DND-41 (cell line): ENCODE results near the gene GPATCH2.

Experiments used
- ATAC-seq: fragments of 200-7000 bp; cut with Tn5 transposase; 3 replicates; pipeline ENCODE4 v1.9.1; 2021; ENCODE audit warnings: low read depth; ENCODE audit not compliant: insufficient read depth
- DNase-seq: peaks from one replicate; pipeline ENCODE4 v3.0.0-alpha.2; 2020
- H2AFZ ChIP-seq: 2 replicates; pipeline ENCODE4 v1.6.0; 2012; ENCODE audit warnings: low read depth, low read length
- H3K27ac ChIP-seq: 2 replicates; pipeline ENCODE4 v1.5.1; 2012; ENCODE audit warnings: low read length, inconsistent platforms
- H3K27me3 ChIP-seq: fragments of 200-600 bp; sonication (generic); 2 replicates; pipeline ENCODE4 v1.6.0; 2012; ENCODE audit warnings: low read length, mild to moderate bottlenecking, inconsistent platforms; ENCODE audit not compliant: insufficient read depth, poor library complexity
- H3K36me3 ChIP-seq: 2 replicates; pipeline ENCODE4 v1.5.1; 2012; ENCODE audit warnings: low read length, inconsistent platforms; ENCODE audit not compliant: insufficient read depth
- H3K4me1 ChIP-seq: 2 replicates; pipeline ENCODE4 v1.5.1; 2012; ENCODE audit warnings: mild to moderate bottlenecking, low read length; ENCODE audit not compliant: insufficient read depth
- H3K4me2 ChIP-seq: 2 replicates; pipeline ENCODE4 v1.6.0; 2012; ENCODE audit warnings: mild to moderate bottlenecking, moderate library complexity, low read length, inconsistent platforms; ENCODE audit not compliant: insufficient read depth
- H3K4me3 ChIP-seq, 2 experiments: fragments of 200-600 bp in 1 of 2; shearing (Covaris generic) in 1 of 2; 2 replicates each; pipeline ENCODE4 v1.5.1; 2012 to 2016; ENCODE audit warnings: inconsistent platforms in 2 of 2, low read length in 2 of 2, mild to moderate bottlenecking in 2 of 2, low read depth in 1 of 2, moderate library complexity in 1 of 2
- H3K79me2 ChIP-seq: 2 replicates; pipeline ENCODE4 v1.6.0; 2012; ENCODE audit warnings: low read length, inconsistent platforms; ENCODE audit not compliant: insufficient read depth
- H3K9ac ChIP-seq: 2 replicates; pipeline ENCODE4 v1.6.0; 2012; ENCODE audit warnings: low read depth, mild to moderate bottlenecking, inconsistent platforms, low read length, moderate library complexity
- H3K9me3 ChIP-seq: 2 replicates; pipeline ENCODE4 v1.5.1; 2012; ENCODE audit warnings: low read length, moderate library complexity, mild to moderate bottlenecking, inconsistent platforms; ENCODE audit not compliant: insufficient read depth, severe bottlenecking
- H4K20me1 ChIP-seq: 2 replicates; pipeline ENCODE4 v1.6.0; 2012; ENCODE audit warnings: low read length; ENCODE audit not compliant: insufficient read depth
- EZH2 ChIP-seq: IDR thresholded peaks from 3 replicates; pipeline ENCODE4 v1.6.1; 2012; ENCODE audit warnings: borderline replicate concordance, low read depth, mild to moderate bottlenecking, moderate library complexity, low read length, inconsistent platforms; ENCODE audit not compliant: severe bottlenecking
- TF ChIP-seq, protein P1 (sequence below): IDR thresholded peaks from 2 replicates; pipeline ENCODE4 v1.5.1; 2012; ENCODE audit warnings: borderline replicate concordance, low read length, moderate library complexity, mild to moderate bottlenecking; ENCODE audit not compliant: poor library complexity, severe bottlenecking; ENCODE audit errors: extremely low read depth

The GPATCH2 gene

DNA sequence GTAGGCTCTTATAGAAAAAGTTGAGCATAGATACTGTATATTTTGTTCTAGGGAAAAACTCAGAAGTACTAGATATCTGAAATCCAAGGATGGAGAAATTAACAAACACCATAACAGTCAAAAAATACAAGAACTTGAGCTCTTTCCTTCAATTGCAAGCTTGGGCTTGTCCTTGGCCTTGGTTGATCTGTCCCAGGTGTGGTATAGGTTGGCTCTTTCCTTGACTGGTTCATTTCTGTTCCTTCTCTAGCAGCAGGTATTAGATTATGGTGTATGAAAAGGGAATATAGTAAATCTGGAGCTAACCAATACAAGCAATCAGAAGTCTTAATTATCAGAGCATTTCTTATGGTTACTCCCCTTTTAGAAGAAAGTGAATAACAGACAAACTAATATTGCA is 198.6 kb downstream of the GPATCH2 start:
- ATAC-seq (no peak), DNase-seq (no peak)
- Histone ChIP-seq H3K79me2 (no peaks in the 10 kb centered on the region), H3K4me3 (no peak overlapping the region), H3K27me3 (no peaks in the 10 kb centered on the region), H3K4me1 (no peaks in the 10 kb centered on the region), H4K20me1 (no peaks in the 10 kb centered on the region), H3K4me2 (no peak overlapping the region), H3K9me3 (no peaks in the 10 kb centered on the region), H3K27ac (no peak overlapping the region), H3K36me3 (peaks cover 2% of the 10 kb centered on the region; the same call in 1 of the 2 replicates), H2AFZ (no peak overlapping the region), H3K9ac (no peak overlapping the region)
- TF ChIP-seq, protein P1, sequence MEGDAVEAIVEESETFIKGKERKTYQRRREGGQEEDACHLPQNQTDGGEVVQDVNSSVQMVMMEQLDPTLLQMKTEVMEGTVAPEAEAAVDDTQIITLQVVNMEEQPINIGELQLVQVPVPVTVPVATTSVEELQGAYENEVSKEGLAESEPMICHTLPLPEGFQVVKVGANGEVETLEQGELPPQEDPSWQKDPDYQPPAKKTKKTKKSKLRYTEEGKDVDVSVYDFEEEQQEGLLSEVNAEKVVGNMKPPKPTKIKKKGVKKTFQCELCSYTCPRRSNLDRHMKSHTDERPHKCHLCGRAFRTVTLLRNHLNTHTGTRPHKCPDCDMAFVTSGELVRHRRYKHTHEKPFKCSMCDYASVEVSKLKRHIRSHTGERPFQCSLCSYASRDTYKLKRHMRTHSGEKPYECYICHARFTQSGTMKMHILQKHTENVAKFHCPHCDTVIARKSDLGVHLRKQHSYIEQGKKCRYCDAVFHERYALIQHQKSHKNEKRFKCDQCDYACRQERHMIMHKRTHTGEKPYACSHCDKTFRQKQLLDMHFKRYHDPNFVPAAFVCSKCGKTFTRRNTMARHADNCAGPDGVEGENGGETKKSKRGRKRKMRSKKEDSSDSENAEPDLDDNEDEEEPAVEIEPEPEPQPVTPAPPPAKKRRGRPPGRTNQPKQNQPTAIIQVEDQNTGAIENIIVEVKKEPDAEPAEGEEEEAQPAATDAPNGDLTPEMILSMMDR = no peak
- no peak for TF ChIP-seq EZH2

DNA sequence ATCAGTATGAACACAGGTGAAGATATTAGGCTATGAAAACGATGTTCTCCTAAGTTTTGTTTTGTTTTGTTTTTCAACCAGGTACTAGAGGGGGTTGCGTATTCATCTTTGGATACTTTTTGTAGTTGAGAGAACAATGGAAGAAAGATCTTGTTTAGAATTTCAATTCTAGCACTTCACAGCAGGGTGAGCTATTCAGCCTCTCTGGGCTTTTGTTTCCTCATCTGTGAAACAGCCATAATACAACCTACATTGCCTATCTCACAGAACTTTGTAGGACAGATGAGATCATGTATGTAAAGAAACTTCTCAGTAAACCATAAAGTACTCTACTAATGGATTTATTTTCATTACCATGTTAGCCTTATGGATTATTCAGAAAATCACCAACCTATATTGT is 199.5 kb downstream of the GPATCH2 start:
- ATAC-seq (no peak), DNase-seq (no peak)

DNA sequence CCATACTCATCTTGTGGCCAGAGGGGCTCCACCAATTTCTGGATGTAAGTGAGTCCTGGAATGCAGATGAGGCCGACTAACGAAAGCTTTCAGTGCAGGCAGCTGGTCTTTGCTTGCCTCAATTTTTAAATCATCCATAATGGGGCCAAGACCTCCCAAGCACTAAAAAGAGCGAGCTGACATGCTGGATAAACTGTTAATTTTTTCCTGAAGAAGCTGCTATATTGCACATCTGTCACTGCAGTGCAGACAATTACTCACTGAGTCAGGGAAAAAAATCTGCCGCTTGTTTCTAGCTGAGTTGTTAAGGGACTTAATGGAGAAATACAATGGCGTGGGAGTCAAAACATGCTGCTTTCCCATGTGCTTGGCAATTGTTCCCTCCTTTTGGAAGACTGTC is 205.5 kb downstream of the GPATCH2 start:
- ATAC-seq = no peak
- H3K9ac ChIP-seq = no peak overlapping the region
- no peaks in the 10 kb centered on the region for H4K20me1 ChIP-seq
- H3K4me1 ChIP-seq = no peaks in the 10 kb centered on the region
- H3K79me2 ChIP-seq = no peaks in the 10 kb centered on the region
- H3K4me3 ChIP-seq = no peak overlapping the region
- H3K9me3 ChIP-seq = no peaks in the 10 kb centered on the region
- TF ChIP-seq, protein P1 = no peak
- no peak for TF ChIP-seq EZH2
- no peak overlapping the region for H3K4me2 ChIP-seq
- H3K27me3 ChIP-seq = no peaks in the 10 kb centered on the region
- no peak overlapping the region for H3K27ac ChIP-seq
- DNase-seq = no peak
- peaks cover under 1% of the 10 kb centered on the region; the same call in 1 of the 2 replicates for H3K36me3 ChIP-seq
- H2AFZ ChIP-seq = no peak overlapping the region

More for the DNA sequence above, 199.5 kb downstream of the GPATCH2 start:
- H3K4me2 ChIP-seq = no peak overlapping the region
- TF ChIP-seq, protein P1 = no peak
- TF ChIP-seq EZH2 = no peak
- H2AFZ ChIP-seq = no peak overlapping the region
- no peak overlapping the region for H3K9ac ChIP-seq
- H3K79me2 ChIP-seq = no peaks in the 10 kb centered on the region
- H3K4me1 ChIP-seq = no peaks in the 10 kb centered on the region
- H3K4me3 ChIP-seq = no peak overlapping the region
- no peaks in the 10 kb centered on the region for H4K20me1 ChIP-seq
- no peaks in the 10 kb centered on the region for H3K9me3 ChIP-seq
- no peaks in the 10 kb centered on the region for H3K27me3 ChIP-seq
- H3K27ac ChIP-seq = no peak overlapping the region
- peaks cover 2% of the 10 kb centered on the region; the same call in 1 of the 2 replicates for H3K36me3 ChIP-seq

DNA sequence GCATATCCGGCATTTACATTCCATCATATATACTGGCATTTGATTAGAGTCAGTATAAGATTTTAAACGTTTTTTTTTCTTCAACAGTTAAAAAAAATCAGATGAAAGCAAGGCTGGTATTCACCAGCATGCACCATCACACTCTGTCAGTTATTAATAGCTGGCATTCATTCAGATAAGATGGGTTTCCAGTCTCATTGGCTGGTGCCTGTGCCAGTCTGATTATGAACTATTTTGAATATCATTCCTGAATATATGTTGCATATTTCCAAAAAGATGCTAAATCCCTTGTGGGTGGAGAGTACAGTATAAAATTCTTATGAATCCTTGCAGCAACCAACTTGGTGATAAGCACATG is 211.7 kb downstream of the GPATCH2 start:
- Histone ChIP-seq H3K27me3 (no peaks in the 10 kb centered on the region), H4K20me1 (no peaks in the 10 kb centered on the region), H3K4me2 (no peak overlapping the region), H2AFZ (no peak overlapping the region), H3K36me3 (no peaks in the 10 kb centered on the region), H3K27ac (no peak overlapping the region), H3K4me3 (no peak overlapping the region), H3K9ac (no peak overlapping the region), H3K4me1 (no peaks in the 10 kb centered on the region), H3K9me3 (no peaks in the 10 kb centered on the region), H3K79me2 (no peaks in the 10 kb centered on the region)
- TF ChIP-seq EZH2 = no peak
- TF ChIP-seq, protein P1 = no peak
- DNase-seq (no peak), ATAC-seq (no peak)
